ENCODE data around the gene HECTD4.
A peak's percentile ranks its signal among the peaks of the same experiment; 100 is the strongest.

The HECTD4 gene

DNA sequence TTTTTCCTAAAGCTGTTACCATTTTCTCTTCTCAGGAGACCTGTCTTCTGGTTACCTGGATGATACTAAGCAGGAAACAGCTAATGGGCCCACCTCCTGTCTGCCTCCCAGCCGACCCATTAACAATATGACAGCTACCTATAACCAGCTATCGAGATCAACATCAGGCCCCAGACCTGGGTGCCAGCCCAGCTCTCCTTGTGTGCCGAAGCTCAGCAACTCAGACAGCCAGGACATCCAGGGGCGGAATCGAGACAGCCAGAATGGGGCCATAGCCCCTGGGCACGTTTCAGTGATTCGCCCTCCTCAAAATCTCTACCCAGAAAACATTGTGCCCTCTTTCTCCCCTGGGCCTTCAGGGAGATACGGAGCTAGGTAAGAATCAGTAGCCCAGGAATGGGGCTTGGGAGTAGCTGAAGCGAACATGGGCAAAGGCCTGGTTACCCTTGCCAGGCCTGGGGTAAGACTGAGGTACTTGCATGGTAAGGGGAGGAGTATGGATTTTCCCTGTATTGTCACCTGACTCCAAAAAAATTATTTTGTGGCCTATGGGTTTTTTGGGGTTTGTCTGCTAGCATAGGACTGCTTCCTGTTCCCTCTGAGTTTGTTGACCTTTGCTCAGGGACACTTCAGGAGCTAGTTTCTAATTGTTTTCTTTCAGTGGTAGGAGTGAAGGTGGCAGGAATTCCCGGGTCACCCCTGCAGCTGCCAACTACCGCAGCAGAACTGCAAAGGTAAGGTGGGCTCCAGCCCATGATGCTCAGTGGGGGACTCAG, 230.3 kb downstream of the HECTD4 start:
- DNase-seq: no peak

DNA sequence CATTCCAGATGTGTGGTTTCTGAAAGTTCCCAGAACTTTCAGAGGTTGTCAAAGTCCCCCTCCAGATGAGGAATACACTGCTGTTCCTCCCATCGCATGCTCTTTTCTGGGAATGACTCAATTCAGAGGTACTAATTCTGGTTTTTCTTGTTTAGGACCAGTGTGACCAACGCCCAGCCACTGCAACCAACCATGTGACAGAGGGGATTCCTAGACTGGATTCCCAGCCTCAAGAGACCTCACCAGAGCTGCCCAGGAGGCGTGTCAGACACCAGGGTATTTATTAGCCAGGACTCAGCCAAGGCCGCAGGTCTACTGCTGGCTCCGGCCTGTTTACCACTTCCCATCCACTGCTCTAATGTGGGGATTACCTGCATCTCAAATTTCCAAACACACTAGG, 232.6 kb downstream of the HECTD4 start:
- DNase-seq: no peak

DNA sequence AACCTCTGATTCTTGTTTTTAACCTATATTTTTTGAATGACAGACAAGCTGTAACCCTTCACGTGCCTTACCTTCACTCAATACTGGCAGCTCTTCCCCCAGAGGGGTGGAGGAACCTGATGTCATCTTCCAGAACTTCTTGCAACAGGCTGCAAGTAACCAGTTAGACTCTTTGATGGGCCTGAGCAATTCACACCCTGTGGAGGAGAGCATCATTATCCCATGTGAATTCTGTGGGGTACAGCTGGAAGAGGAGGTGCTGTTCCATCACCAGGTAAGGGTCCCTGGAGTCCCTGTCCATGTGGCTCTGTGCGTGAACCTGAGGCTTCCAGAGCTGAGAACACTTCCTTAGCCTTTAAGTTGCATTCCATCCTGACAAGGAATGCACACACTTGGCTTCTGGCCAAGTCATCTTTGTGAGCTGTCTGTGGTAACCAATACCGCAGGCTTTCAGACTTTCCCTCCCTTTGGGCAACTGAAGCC, 234.2 kb downstream of the HECTD4 start:
- DNase-seq: no peak

DNA sequence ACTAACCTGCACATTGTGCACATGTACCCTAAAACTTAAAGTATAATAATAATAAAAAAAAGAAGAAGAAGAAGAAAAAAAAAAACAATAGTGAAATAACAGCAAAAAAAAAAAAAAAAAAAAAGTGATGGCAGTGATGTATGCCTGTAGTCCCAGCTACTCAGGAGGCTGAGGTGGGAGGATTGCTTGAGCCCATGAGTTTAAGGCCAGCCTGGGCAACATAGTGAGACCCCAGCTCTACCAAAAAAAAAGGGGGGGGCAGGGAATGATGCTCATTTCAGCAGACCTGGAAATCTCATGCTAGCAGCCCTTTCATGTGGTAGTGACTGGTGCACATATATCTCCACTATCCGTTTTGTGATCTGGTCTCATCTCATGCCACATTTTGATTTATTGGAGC, 236.1 kb downstream of the HECTD4 start:
- no peak for DNase-seq

DNA sequence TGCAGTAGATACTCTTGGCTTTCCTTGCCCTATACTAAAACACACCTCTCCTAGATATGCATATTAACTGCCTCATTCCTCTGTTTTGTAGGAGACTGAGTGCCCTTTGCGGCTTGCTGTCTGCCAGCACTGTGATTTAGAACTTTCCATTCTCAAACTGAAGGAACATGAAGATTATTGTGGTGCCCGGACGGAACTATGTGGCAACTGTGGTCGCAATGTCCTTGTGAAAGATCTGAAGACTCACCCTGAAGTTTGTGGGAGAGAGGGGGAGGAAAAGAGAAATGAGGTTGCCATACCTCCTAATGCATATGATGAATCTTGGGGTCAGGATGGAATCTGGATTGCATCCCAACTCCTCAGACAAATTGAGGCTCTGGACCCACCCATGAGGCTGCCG, 241.5 kb downstream of the HECTD4 start:
- DNase-seq: no peak

DNA sequence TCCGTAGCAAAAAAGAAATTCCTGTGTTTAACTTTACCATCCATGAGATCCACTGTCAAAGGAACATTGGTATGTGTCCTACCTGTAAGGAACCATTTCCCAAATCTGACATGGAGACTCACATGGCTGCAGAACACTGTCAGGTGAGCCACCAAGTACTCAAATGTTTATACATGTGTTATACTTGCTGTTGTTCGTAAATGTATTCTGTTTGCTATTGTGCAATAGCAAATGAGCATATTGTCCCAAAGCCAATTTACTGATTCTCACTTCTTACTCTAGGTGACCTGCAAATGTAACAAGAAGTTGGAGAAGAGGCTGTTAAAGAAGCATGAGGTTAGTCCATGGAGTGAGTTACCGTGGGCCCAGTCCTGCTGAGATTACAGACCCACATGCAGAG, 247.5 kb downstream of the HECTD4 start:
- no peak for DNase-seq

DNA sequence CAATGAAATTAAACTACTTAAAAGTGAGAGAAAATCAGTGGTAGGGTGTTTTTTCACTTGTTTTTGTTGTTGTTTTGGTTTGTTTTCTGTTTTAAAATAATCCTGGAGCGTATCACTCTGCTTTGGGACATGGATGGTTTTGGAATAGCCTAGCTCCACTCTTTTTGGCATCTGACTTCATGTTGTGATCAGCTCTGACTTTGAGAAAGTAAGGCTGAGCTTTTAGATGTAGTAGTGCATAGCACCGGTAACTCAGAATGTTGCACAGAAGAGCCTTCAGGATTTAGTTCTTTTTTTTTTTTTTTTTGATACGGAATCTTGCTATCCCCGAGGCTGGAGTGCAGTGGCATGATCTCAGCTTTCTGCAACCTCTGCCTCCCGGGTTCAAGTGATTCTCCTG, 248.8 kb downstream of the HECTD4 start:
- DNase-seq: no peak

DNA sequence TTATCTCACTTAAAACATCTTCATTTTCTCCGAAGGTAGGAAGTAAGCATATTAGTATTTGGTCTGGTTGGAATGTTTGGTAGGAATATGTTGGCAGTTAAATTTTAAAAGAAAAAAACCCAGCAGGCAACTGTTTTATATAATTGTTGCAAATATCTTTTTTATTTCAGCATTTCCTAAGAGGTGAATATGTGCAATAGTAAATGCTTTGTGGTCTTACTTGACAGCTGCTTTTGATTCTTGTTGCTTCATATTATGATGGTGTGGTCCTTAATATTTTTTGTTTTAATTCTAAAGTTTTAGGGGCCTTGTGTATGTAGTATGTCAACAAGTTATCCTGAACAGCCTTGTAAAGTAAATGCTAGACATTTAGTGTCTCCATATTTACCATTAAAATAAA, 250.5 kb downstream of the HECTD4 start:
- no peak for DNase-seq

DNA sequence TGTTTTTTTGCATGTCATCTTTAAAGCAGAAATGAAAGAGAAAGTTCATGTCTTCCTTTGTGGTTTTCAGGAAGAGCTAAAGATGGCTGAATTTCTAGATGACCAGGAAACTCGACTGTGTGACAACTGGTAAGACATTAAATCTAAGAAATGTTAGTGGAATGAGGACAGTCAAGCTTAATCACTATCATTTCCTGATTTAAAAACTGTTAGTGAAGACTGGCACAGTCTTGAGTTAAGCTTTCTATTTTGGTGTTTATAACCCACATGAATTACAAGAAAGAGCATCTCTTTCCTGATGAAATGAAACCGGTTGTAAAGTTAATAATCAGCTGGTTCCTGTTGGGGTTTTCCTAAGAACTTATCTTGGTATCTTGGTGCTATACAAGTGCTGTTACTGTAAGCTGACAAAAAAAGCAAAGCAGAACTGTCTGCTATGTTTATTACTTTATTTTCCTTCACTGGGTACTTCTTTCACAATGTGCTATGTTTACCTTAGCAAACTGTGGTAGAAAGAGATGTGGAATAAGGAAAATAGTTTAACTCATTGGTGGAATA, 251.7 kb downstream of the HECTD4 start:
- no peak for DNase-seq

DNA sequence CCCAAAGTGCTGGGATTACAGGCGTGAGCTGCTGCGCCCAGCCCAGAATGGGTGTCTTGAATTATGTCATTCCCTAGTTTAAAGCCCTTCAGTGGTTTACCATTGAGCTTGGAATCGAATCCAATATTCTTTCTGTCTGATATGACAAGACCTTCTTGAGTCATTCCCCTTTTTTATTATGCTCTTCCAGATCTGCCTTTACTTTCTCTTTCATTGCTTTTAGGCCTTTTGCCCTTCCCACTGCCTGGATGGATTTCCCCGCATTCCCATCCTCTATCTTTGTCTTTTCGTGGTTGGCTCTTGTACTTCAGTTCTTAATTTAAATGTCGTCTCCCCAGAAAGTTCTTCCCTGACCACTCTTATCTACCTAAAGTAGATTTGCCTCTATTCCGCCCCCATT, 255.3 kb downstream of the HECTD4 start:
- no peak for DNase-seq

DNA sequence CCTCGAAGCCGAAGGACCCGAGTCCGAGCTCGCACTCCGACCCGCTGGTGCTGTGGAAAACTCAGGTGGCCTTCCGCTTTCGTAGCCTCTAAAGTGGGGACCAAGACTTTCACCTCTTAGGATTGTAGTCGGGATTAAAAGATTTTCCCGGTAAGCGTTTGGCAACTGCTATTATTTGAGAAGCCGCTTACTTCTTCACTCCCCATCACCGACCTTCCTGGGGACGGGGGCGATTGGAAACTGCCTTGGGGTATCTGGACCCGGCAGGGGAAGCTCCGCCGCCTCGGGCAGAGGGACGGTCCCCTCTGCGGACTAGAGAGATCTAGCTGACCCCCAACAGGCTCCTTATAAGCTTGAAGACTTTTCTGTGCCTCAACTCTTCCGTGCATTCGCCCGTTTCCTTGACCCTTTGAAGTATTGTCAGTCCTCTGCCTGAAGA, 256.2 kb downstream of the HECTD4 start:
- DNase-seq: no peak

DNA sequence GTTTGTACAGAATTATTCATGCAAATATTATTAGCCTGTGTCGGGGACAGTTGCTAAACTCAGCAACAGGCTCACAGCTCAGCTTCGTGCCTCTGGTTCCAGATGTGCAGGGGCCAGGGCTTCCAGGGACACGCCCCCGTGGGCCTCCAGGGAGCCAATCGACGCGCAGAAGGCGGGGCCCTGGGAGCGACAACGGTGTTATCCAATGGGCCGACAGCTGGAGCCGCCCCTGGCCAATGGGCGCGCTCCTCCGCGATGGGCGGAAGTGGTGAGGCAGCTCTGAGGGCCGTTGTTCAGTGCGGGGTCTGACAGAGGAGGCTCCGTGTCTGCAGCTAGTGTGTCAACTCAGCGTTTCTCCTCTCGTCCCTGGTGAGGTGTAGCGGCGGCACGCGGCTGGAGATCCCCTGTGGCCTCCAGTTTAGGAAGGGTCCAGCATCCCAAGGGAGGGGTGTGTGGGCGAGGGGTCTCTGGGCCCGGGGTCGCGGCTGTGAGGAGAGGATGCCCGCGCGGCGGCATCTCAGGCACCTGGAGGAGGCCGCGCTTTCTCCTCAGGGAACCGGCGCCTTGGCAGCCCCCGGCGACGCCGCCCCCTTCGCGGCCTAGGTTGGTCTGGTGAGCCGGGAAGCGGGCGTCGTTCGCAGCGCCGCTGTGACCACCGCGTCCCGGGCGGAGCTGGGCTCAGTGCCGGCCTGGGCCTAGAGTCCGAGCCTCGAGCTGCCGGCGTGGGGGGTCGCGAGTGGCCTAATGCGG, 256.8 kb downstream of the HECTD4 start, which contains the start of gene TRAFD1:
Gene TRAFD1 (plus strand): TSS at position 311 of the 750 bp plus-strand sequence. CDS start 4,963 bp downstream, outside the sequence.
- peak; percentile 99 for DNase-seq

DNA sequence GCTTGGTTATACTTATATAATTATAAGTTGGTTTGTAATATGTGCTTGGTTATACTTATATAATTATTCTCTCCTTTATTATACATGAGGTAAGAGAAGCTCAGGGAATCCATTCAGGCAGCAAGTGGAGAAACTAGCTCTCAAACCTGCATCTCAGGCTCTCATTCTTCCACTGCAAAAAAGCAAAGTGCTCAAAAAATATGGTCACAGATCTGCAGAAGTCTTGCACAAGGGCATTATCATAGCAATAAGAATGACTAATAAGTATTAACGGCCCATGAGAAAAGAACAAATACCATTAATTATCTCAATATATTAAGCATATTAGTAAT, 257.3 kb downstream of the HECTD4 start:
- DNase-seq: no peak

DNA sequence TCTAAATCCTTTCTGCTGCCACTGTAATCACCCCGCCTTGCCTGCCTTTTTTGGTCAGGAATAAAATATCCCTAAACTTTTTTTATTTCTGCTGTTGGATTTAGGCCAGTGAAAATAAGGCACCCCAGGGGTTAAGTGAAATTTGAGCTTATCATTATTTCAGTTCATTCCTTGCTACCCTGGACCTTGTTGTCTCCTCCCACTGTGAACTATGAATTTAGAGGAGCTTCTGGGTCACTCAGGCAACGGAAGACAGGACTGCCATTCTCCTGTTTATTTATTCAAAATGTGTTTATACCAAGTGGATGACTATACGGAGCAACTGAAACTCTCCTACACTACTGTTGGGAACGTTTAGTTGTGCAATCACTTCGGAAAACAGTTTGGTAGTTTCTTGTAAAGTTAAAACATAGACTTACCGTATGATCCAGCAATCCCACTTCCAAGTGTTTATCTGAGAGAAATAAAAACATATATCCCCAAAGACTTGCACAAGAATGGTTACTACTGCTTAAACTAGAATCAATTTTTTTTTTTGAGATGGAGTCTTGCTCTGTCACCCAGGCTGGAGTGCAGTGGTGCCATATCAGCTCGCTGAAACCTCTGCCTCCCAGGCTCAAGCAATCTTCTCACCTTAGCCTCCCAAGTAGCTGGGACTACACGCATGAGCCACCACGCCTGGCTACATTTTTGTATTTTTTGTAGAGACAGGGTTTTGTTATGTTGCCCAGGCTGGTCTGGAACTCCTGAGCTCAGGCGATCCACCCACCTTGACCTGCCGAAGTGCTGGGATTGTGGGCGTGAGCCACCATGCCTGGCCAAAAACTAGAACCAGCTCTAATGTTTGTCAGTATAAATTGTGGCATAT, 259.2 kb downstream of the HECTD4 start:
- no peak for DNase-seq

DNA sequence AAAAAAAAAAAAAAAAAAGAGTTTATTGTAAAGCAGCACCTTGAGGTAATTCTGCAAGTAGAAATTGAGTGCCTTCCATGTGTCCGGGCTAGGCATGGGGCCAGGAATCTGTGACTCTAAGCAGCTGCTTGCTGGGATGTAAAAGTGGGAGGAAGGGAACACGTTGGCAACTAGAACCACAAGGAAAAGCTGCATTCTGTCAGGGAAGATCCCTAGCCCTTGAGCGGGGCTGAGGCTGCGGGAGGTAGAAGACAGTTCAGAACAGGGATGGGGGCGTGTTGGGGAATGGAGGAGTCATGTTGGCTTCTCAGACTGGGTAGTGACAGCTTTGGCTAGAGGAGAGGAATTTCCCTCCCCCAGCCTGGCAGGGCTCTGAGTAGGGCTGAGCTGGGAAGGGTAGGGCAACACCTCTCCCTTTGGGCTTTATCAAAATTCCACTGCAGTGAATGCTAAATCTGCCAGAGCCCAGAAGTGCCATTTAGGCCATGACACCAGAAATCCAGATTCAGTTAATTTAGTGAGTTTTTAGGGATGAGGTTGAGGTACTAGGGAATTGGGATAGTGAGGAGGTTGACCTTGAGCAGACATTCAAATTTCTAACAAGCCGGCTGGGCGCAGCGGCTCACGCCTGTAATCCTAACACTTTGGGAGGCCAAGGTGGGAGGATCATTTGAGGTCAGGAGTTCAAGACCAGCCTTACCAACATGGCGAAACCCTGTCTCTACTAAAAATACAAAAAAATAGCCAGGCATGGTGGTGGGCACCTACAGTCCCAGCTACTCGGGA, 260.3 kb downstream of the HECTD4 start:
- no peak for DNase-seq

DNA sequence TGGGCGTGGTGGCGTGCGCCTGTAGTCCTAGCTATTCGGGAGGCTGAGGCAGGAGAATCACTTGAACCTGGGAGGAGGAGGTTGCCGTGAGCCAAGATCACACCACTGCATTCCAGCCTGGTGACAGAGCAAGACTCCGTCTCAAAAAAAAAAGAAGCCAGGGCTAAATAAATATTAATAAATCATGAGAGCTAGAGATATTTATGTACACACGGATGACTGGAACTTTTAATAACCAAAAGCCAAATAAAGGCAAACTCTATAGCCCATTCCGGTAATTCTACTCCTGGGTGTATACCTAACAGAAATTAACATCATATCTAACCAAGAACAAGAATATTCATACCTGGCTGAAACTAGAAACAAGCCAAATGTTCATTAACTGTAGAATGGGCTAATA, 264.5 kb downstream of the HECTD4 start:
- DNase-seq: no peak

DNA sequence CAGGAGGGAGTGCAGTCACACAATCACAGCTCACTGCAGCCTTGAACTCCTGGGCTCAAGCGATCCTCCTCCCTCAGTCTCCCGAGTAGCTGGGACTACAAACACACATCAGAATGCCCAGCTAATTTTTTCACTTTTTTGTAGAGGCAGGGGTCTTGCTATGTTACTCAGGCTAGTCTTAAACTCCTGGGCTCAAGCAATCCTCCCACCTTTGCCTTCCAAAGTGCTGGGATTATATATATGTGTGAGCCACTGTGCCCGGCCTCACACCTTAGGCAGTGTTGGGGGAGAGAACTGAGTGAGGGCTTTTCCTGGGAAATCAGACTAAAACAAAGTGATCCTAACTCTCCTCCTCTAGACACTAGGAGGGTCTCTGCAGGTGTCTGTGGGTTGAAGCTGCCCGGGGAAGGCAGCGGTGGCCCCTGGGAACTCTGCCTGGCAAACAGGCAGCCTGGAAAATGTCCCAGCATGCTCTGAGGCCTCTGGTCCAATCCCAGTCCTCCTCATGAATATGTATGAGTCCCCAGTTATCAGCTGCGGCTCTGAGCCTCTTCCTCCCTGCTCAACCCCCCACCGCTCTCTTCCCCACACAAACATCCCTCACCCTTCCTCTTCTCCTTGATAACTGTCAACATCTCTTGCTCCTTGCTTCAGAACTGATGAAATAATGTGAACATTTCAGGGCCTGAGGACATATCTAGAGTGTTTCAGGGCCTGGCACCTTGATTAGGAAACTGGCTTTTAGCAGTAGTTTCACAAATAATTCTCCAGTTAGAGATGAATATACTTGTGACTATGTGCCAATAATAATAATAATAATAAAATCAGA, 265.8 kb downstream of the HECTD4 start:
- no peak for DNase-seq

DNA sequence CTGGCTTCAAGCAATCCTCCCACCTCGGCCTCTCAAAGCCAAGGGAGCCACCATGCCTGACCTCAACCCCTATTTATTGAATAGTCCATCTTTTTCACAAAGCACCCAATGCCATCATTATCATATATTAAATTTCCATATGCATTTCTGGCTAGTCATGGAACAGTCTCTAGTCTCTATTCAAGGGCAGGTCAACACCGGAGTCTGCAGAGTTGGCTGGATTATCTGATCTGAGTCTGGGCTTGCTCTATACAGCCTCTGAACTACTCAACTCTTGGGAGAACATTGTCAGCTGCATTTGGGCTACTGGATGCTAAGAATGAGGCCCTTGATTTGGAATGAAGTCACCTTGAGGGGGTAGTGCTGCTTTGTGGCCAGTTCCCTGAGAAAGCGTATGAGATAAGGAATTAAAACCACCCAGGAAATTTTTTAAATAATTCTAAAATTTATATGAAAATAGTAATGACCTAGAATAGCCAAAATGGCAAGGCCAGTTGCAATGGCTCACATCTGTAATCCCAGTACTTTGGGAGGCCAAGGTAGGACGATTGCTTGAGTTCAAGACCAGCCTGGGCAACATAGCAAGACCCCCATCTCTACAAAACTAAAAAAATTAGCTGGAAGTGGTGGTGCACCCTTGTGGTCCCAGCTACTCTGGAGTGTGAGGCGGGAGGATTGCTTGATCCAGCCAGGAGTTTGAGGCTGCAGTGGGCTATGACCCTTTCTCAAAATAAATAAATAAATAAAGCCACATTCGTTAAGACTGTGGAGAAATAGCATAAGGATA, 266.8 kb downstream of the HECTD4 start:
- no peak for DNase-seq

DNA sequence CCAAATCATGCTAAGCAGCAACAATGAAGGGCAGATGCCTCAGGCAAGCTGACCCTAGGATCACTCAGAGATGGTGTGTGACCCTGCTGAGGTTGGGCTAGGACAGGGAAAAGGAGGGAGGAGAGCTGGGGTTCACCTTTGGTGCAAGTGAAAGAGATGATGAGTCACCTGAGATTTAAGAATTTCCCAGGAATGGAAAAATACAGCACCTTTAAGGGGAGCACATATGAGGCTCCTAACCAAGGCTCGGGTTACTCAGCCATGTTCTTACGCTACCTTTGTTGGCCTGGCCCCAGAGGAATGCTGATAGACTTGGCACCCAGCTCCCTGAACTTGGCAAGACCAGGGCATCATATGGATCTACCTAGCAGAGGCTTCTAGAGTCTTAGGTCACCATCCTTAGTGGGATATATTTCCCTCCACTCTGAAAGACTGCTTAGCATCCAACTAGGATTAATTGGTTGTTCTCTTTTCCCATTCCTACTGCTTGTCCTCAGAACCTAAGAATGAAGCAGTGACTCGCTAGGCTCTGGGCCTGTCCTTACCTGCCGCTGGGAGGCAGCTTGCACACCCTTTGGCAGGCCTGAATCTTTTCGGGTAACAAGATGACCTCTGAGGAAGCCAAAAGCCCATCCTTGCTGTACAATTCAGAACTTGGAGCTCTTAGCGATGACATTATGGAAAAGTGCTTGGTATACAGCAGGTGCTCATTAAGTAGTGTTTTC, 269.7 kb downstream of the HECTD4 start:
- DNase-seq: peak in 1 of 2 experiments; percentile 15

DNA sequence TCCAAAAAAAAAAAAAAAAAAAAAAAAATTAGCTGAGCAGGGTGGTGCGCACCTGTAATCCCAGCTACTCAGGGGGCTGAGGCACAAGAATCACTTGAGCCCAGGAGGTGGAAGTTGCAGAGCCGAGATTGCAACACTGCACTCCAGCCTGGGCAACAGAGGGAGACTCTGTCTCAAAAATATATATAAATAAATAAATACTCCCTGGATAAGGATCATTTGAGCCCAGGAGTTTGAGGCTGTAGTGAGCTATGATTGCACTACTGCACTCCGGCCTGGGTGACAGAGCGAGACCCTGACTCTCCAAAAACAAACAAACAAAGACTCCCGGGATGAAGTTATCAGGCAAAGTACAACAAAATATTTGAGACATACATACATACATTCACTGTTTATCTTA, 270.3 kb downstream of the HECTD4 start:
- no peak for DNase-seq

Measured in activated CD4-positive, alpha-beta T cell treated with anti-CD3 and anti-CD28 coated beads, Interleukin-2, amount 50 U/mL, for 48 hours (primary cell).